Adrenal gland (tissue), 12 donors: ENCODE measurements around the gene SPR. TPM values are rescaled to one million over a fixed set of nuclear protein-coding genes. Genes with fewer than 3 reads are reported as not detected.
A peak's percentile ranks its signal among the peaks of the same experiment; 100 is the strongest.

Experiments used
- DNase-seq, 7 donors: peaks; one replicate each; pipeline ENCODE4 v3.0.0-alpha.2; 2019 to 2020
- H3K27ac ChIP-seq, 5 donors: fragments of 200-600 bp; sonication (generic) in 4 of 5; 1 replicate in 3 of 5; 2 replicates in 2 of 5; pipeline versions ENCODE4 v1.5.1 to v1.8.0; 2016 to 2020; ENCODE audit warnings: mild to moderate bottlenecking in 1 of 5
- H3K27me3 ChIP-seq: fragments of 200-600 bp; 2 replicates; pipeline ENCODE4 v1.8.0; 2021
- H3K36me3 ChIP-seq, 2 donors: fragments of 200-600 bp; replicated peaks in 1 of 2; 1 replicate in 1 of 2; 2 replicates in 1 of 2; pipeline versions ENCODE4 v1.5.1 to v1.8.0; 2018 to 2022
- H3K4me1 ChIP-seq, 2 donors: fragments of 200-600 bp; replicated peaks in 1 of 2; 1 replicate in 1 of 2; 2 replicates in 1 of 2; pipeline versions ENCODE4 v1.5.1 to v1.8.0; 2018 to 2021
- H3K4me3 ChIP-seq, 4 donors: fragments of 200-600 bp; sonication (generic) in 3 of 4; one replicate each; pipeline ENCODE4 v1.5.1; 2016 to 2018
- H3K9me3 ChIP-seq, 3 donors: fragments of 200-600 bp; sonication (generic) in 1 of 3; replicated peaks in 1 of 3; 1 replicate in 2 of 3; 2 replicates in 1 of 3; pipeline versions ENCODE4 v1.5.1 to v1.8.0; 2016 to 2021
- CTCF ChIP-seq, 6 experiments: fragments of 450-650 bp in 4 of 6; fragments of 200-600 bp in 2 of 6; sonication (generic) in 1 of 6; IDR thresholded peaks; 1 replicate in 5 of 6; 2 replicates in 1 of 6; pipeline versions ENCODE4 v1.5.1 to v1.8.0; 2016 to 2021; ENCODE audit warnings: antibody characterized with exemption in 6 of 6, mild to moderate bottlenecking in 2 of 6, moderate library complexity in 1 of 6
- POLR2A ChIP-seq, 2 donors: fragments of 450-650 bp; IDR thresholded peaks; one replicate each; pipeline ENCODE4 v1.6.1; 2017; ENCODE audit warnings: antibody characterized with exemption in 2 of 2, mild to moderate bottlenecking in 2 of 2, moderate library complexity in 1 of 2
- WGBS, 4 donors: extraction: QIAGEN DNeasy Blood & Tissue Kit in 2 of 4; methylation state at CpG; one replicate each; pipeline versions ENCODE4 v1.1.5 to v1.1.7; 2013 to 2017; 5-methylcytosine and 5-hydroxymethylcytosine counted together
- intact Hi-C, 2 donors: fragments of 100-400 bp; cut with DNase I; formaldehyde crosslinking; loops; one replicate each; pipeline versions ENCODE4 v1.14.1 to v1.15.0; 2022 to 2023
- polyA plus RNA-seq, 3 donors: library from polyadenylated mRNA; stranded (reverse); fragments of 200-250 nt in 2 of 3; fragments of 350-450 nt in 1 of 3; fragmentation: Illumina TruSeq in 1 of 3; extraction: RNeasy Lipid Tissue Mini Kit (QIAGEN cat#74804) in 1 of 3; gene quantifications; one replicate each; pipeline ENCODE4 v1.2.3, GENCODE V29; 2013 to 2014
- total RNA-seq, 9 donors: library from RNA; depleted of rRNA in 4 of 9; stranded (reverse); fragments of >200 nt in 4 of 9; fragments of 120-200 nt in 1 of 9; fragmentation: NEBNext Ultra II Directional in 1 of 9; extraction: Animal tissue kit (Norgen Biotek cat#: 25700) in 1 of 9; gene quantifications; one replicate each; pipeline versions ENCODE4 v1.1.0 to v1.2.4, GENCODE V29; 2013 to 2023
- donor health status: healthy with polysubstance abuse.
- donor health status: Bipolar disorder and iron deficiency.
- donor health status: DM: yes; HTN: yes; CAD: no.
- donor health status: DM: no; HTN: no; CAD: no.
- donor health status: DM: no; HTN: no; CAD: no.
- donor health status: DM: yes; HTN: yes; CAD: no.

Gene SPR
- total and polyA plus RNA-seq, 12 donors, result 33.7 to 116 (median 67.3) TPM

DNA sequence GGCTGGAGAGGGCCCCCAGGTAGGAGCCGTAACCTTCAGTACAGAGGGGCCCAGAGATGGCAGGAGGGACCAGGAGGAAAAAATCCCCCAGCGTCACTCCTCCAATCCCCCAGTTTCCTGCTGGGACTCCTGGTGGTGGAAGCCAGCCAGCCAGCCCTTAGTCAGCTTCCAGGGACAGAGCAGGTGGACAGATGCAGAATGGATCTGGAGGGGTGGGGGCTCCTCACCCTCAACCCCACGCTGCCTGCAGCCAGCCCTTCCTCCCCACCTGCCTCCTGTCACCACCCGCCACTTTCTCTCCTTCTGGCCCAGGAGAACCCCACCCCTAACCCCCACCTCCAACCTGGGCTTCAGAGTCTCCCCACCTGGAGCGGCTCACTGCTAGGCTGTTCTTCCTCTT is 51.2 kb downstream of the SPR start:
- no peak for TF ChIP-seq CTCF (IDR thresholded peaks at IDR 0.05)
- TF ChIP-seq POLR2A (IDR thresholded peaks at IDR 0.05), result no peak
- Histone ChIP-seq H3K36me3 (peaks cover 0 to 6% of the 10 kb centered on the region in 2 donors), H3K27me3 (no peaks in the 10 kb centered on the region), H3K4me1 (no peaks in the 10 kb centered on the region), H3K9me3 (no peaks in the 10 kb centered on the region), H3K27ac (no peak overlapping the region), H3K4me3 (no peak overlapping the region)
- 71 to 88% (median 80%) methylated on average over 4 to 5 of the region's 5 CpGs for WGBS, 4 donors
- no peak for DNase-seq
- intact Hi-C loops, result no loop called here

DNA sequence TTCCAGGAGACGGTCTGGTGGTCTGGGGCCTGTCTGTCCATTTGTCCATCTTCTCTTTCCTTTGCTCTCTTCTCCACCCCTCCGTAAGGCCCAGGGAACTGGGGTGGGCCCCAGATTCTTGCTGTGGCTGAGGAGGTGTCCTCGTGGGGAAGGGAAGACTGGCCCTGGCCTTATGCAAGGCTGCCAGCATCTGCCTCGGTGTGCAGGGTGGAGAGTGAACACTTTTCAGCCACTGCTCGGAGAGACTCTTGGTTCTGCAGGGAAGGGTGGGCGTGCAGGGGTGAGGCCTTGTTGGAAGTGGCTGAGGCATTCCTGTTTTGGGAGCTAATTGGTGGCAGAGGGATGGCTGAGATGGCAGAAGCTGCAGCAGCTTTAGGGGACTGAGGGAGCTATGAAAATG is 53.2 kb downstream of the SPR start:
- no peaks in the 10 kb centered on the region for H3K9me3 ChIP-seq
- TF ChIP-seq CTCF (IDR thresholded peaks at IDR 0.05) (no peak), POLR2A (IDR thresholded peaks at IDR 0.05) (no peak)
- no peak overlapping the region for H3K4me3 ChIP-seq
- 83 to 93% (median 91%) methylated on average over 6 of the region's 6 CpGs for WGBS, 4 donors
- H3K4me1 ChIP-seq, result no peaks in the 10 kb centered on the region
- intact Hi-C loops, result no loop called here
- no peak overlapping the region for H3K27ac ChIP-seq
- no peaks in the 10 kb centered on the region for H3K27me3 ChIP-seq
- peaks cover 0 to 6% of the 10 kb centered on the region in 2 donors for H3K36me3 ChIP-seq
- DNase-seq, result no peak

GRCh38 chr2:72940786-72941185 is 53.6 kb downstream of the SPR start:
- TF ChIP-seq POLR2A (IDR thresholded peaks at IDR 0.05) (no peak), CTCF (IDR thresholded peaks at IDR 0.05) (no peak)
- H3K36me3 ChIP-seq, result peaks cover 0 to 6% of the 10 kb centered on the region in 2 donors
- H3K4me3 ChIP-seq, result no peak overlapping the region
- intact Hi-C loops, result no loop called here
- no peaks in the 10 kb centered on the region for H3K27me3 ChIP-seq
- H3K9me3 ChIP-seq, result no peaks in the 10 kb centered on the region
- no peaks in the 10 kb centered on the region for H3K4me1 ChIP-seq
- peak in 2 of 7 donors; percentile 14 to 55 for DNase-seq
- H3K27ac ChIP-seq, result no peak overlapping the region
- 33 to 82% (median 75%) methylated on average over 1 to 6 of the region's 6 CpGs for WGBS, 4 donors

Other genes with a start within 250 kb of the SPR start
- 10 to 100 TPM; 17.2 to 92.6 (median 55.5) TPM for gene EXOC6B, start 61.4 kb upstream of the SPR start, total RNA-seq
- 10 to 100 TPM in 1 of 3 donors, 1 to 10 TPM in 2; 6.0 to 25.4 (median 9.7) TPM for gene EXOC6B, start 61.4 kb upstream of the SPR start, polyA plus RNA-seq
- gene EMX1, start 30.1 kb downstream of the SPR start, total RNA-seq, result under 1 TPM in 1 of 9 donors, not detected in 8; 0.15 TPM
- under 1 TPM in 1 of 3 donors, not detected in 2; 0.10 TPM for gene EMX1, start 30.1 kb downstream of the SPR start, polyA plus RNA-seq
- gene SFXN5, start 184.3 kb downstream of the SPR start, total RNA-seq, result 10 to 100 TPM; 17.6 to 56.5 (median 35.5) TPM
- 10 to 100 TPM; 12.2 to 34.2 (median 22.6) TPM for gene SFXN5, start 184.3 kb downstream of the SPR start, polyA plus RNA-seq
- gene RAB11FIP5, start 225.5 kb downstream of the SPR start, total RNA-seq, result 10 to 100 TPM in 8 of 9 donors, 1 to 10 TPM in 1; 3.3 to 38.0 (median 23.8) TPM
- 10 to 100 TPM in 1 of 3 donors, 1 to 10 TPM in 2; 8.9 to 46.7 (median 9.6) TPM for gene RAB11FIP5, start 225.5 kb downstream of the SPR start, polyA plus RNA-seq